WTC11 (cell line): ENCODE results near the gene MEIS1.

Experiments
- ATF2 ChIP-seq: sonication (generic); formaldehyde crosslinking; IDR thresholded peaks from 2 replicates; pipeline ENCODE4 v1.8.1; 2022; ENCODE audit warnings: low read depth, missing genetic modification reagents, borderline replicate concordance
- ETV6 ChIP-seq: sonication (generic); formaldehyde crosslinking; IDR thresholded peaks from 2 replicates; pipeline ENCODE4 v1.8.1; 2022; ENCODE audit warnings: mild to moderate bottlenecking, missing genetic modification reagents
- MAX ChIP-seq: sonication (generic); formaldehyde crosslinking; IDR thresholded peaks from 2 replicates; pipeline ENCODE4 v1.8.0; 2022; ENCODE audit warnings: mild to moderate bottlenecking, missing genetic modification reagents
- NFYB ChIP-seq: sonication (generic); formaldehyde crosslinking; conservative IDR thresholded peaks from 2 replicates; pipeline ENCODE4 v1.8.0; 2022; ENCODE audit warnings: low read depth, missing genetic modification reagents
- SP1 ChIP-seq: sonication (generic); formaldehyde crosslinking; conservative IDR thresholded peaks from 2 replicates; pipeline ENCODE4 v1.8.1; 2022; ENCODE audit warnings: missing genetic modification reagents
- TCF7 ChIP-seq: sonication (generic); formaldehyde crosslinking; IDR thresholded peaks from 2 replicates; pipeline ENCODE4 v1.8.0; 2022; ENCODE audit warnings: mild to moderate bottlenecking, low read depth, missing genetic modification reagents, moderate library complexity
- ZNF263 ChIP-seq: sonication (generic); formaldehyde crosslinking; IDR thresholded peaks from 2 replicates; pipeline ENCODE4 v1.8.1; 2022; ENCODE audit warnings: low read depth, mild to moderate bottlenecking, moderate library complexity, missing genetic modification reagents
- ZSCAN18 ChIP-seq: fragments of 250-450 bp; sonication (Bioruptor Pico); IDR thresholded peaks from 2 replicates; pipeline ENCODE4 v2.1.2; 2022; ENCODE audit warnings: mild to moderate bottlenecking, moderate library complexity
- TF ChIP-seq, protein P1 (sequence below): fragments of 200-600 bp; IDR thresholded peaks from 2 replicates; pipeline ENCODE4 v1.8.0; 2022; ENCODE audit warnings: antibody characterized with exemption
- TF ChIP-seq, protein P2 (sequence below): sonication (generic); formaldehyde crosslinking; IDR thresholded peaks from 2 replicates; pipeline ENCODE4 v1.8.1; 2023; ENCODE audit warnings: mild to moderate bottlenecking, missing genetic modification reagents, borderline replicate concordance

- TF ChIP-seq, protein P1, sequence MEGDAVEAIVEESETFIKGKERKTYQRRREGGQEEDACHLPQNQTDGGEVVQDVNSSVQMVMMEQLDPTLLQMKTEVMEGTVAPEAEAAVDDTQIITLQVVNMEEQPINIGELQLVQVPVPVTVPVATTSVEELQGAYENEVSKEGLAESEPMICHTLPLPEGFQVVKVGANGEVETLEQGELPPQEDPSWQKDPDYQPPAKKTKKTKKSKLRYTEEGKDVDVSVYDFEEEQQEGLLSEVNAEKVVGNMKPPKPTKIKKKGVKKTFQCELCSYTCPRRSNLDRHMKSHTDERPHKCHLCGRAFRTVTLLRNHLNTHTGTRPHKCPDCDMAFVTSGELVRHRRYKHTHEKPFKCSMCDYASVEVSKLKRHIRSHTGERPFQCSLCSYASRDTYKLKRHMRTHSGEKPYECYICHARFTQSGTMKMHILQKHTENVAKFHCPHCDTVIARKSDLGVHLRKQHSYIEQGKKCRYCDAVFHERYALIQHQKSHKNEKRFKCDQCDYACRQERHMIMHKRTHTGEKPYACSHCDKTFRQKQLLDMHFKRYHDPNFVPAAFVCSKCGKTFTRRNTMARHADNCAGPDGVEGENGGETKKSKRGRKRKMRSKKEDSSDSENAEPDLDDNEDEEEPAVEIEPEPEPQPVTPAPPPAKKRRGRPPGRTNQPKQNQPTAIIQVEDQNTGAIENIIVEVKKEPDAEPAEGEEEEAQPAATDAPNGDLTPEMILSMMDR: no peak
- TF ChIP-seq MAX (CRISPR knock-in tag) (no peak), TCF7 (no peak), ZNF263 (CRISPR knock-in tag) (no peak), ZSCAN18 (CRISPR knock-in tag) (no peak), ETV6 (no peak), SP1 (CRISPR knock-in tag) (no peak), ATF2 (CRISPR knock-in tag) (no peak), NFYB (CRISPR knock-in tag) (no peak)
- TF ChIP-seq, protein P2, sequence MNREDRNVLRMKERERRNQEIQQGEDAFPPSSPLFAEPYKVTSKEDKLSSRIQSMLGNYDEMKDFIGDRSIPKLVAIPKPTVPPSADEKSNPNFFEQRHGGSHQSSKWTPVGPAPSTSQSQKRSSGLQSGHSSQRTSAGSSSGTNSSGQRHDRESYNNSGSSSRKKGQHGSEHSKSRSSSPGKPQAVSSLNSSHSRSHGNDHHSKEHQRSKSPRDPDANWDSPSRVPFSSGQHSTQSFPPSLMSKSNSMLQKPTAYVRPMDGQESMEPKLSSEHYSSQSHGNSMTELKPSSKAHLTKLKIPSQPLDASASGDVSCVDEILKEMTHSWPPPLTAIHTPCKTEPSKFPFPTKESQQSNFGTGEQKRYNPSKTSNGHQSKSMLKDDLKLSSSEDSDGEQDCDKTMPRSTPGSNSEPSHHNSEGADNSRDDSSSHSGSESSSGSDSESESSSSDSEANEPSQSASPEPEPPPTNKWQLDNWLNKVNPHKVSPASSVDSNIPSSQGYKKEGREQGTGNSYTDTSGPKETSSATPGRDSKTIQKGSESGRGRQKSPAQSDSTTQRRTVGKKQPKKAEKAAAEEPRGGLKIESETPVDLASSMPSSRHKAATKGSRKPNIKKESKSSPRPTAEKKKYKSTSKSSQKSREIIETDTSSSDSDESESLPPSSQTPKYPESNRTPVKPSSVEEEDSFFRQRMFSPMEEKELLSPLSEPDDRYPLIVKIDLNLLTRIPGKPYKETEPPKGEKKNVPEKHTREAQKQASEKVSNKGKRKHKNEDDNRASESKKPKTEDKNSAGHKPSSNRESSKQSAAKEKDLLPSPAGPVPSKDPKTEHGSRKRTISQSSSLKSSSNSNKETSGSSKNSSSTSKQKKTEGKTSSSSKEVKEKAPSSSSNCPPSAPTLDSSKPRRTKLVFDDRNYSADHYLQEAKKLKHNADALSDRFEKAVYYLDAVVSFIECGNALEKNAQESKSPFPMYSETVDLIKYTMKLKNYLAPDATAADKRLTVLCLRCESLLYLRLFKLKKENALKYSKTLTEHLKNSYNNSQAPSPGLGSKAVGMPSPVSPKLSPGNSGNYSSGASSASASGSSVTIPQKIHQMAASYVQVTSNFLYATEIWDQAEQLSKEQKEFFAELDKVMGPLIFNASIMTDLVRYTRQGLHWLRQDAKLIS (CRISPR knock-in tag): no peak
Observed at GRCh38 chr2:66569974-66570373, 135.0 kb downstream of the MEIS1 start.
